Keratinocyte (primary cell): ENCODE measurements around the gene RNF169. TPM values are rescaled to one million over a fixed set of nuclear protein-coding genes. Genes with fewer than 3 reads are reported as not detected.

Source experiments
- DNase-seq: peaks from one replicate; pipeline ENCODE4 v3.0.0-alpha.2; 2011; ENCODE audit warnings: low read depth, missing footprints, low spot score
- FAIRE-seq: peaks from 2 replicates; lab custom pipeline; 2011; peaks lifted over from hg19 to GRCh38; lab: Jason Lieb, UNC
- H2AFZ ChIP-seq: 2 replicates; pipeline ENCODE4 v1.6.0; 2012; ENCODE audit warnings: low read length, control low read depth, inconsistent platforms; ENCODE audit not compliant: control insufficient read depth
- H3K27ac ChIP-seq: 2 replicates; pipeline ENCODE4 v1.5.1; 2011; ENCODE audit warnings: low read length; ENCODE audit not compliant: control insufficient read depth, insufficient read depth
- H3K27me3 ChIP-seq: 3 replicates; pipeline ENCODE4 v1.6.0; 2011; ENCODE audit warnings: low read length; ENCODE audit not compliant: control insufficient read depth, insufficient read depth; ENCODE audit errors: extremely low read depth
- H3K36me3 ChIP-seq, 2 experiments: 2 replicates in 1 of 2; 3 replicates in 1 of 2; pipeline ENCODE4 v1.5.1; 2011; ENCODE audit warnings: low read length in 2 of 2, mild to moderate bottlenecking in 1 of 2; ENCODE audit not compliant: control insufficient read depth in 2 of 2, insufficient read depth in 2 of 2; ENCODE audit errors: extremely low read depth in 1 of 2
- H3K4me1 ChIP-seq: 3 replicates; pipeline ENCODE4 v1.5.1; 2011; ENCODE audit warnings: low read length; ENCODE audit not compliant: control insufficient read depth, insufficient read depth; ENCODE audit errors: extremely low read depth
- H3K4me2 ChIP-seq: 3 replicates; pipeline ENCODE4 v1.6.0; 2011; ENCODE audit warnings: low read depth, low read length; ENCODE audit not compliant: control insufficient read depth, insufficient read depth; ENCODE audit errors: extremely low read depth
- H3K4me3 ChIP-seq, 3 experiments: fragments of 200-600 bp in 1 of 3; sonication (generic) in 1 of 3; 2 replicates in 2 of 3; 3 replicates in 1 of 3; pipeline ENCODE4 v1.5.1; 2011 to 2016; ENCODE audit warnings: low read length in 3 of 3, mild to moderate bottlenecking in 3 of 3, control low read depth in 2 of 3, inconsistent platforms in 1 of 3, low read depth in 1 of 3, mixed read lengths in 1 of 3, mixed run types in 1 of 3, moderate library complexity in 1 of 3; ENCODE audit not compliant: control insufficient read depth in 2 of 3, insufficient read depth in 2 of 3; ENCODE audit errors: extremely low read depth in 1 of 3
- H3K79me2 ChIP-seq: 2 replicates; pipeline ENCODE4 v1.6.0; 2012; ENCODE audit warnings: low read length; ENCODE audit not compliant: control insufficient read depth, insufficient read depth
- H3K9ac ChIP-seq: 3 replicates; pipeline ENCODE4 v1.6.0; 2011; ENCODE audit warnings: low read length; ENCODE audit not compliant: control insufficient read depth, insufficient read depth; ENCODE audit errors: extremely low read depth
- H3K9me1 ChIP-seq: 3 replicates; pipeline ENCODE4 v1.6.0; 2011; ENCODE audit warnings: low read length; ENCODE audit not compliant: control insufficient read depth, insufficient read depth; ENCODE audit errors: extremely low read depth
- H3K9me3 ChIP-seq: 2 replicates; pipeline ENCODE4 v1.5.1; 2012; ENCODE audit warnings: low read depth, low read length; ENCODE audit not compliant: control insufficient read depth
- H4K20me1 ChIP-seq: 3 replicates; pipeline ENCODE4 v1.6.0; 2011; ENCODE audit warnings: low read length; ENCODE audit not compliant: control insufficient read depth, insufficient read depth; ENCODE audit errors: extremely low read depth
- CTCF ChIP-seq, 3 experiments: IDR thresholded peaks in 1 of 3; conservative IDR thresholded peaks in 1 of 3; optimal IDR thresholded peaks in 1 of 3; 2 replicates in 2 of 3; 3 replicates in 1 of 3; pipeline versions ENCODE3 to v1.5.1; 2011; ENCODE audit warnings: low read length in 3 of 3, mild to moderate bottlenecking in 3 of 3, moderate library complexity in 2 of 3, control low read depth in 1 of 3, inconsistent platforms in 1 of 3; ENCODE audit not compliant: insufficient read depth in 2 of 3; ENCODE audit errors: extremely low read depth in 1 of 3
- EZH2 ChIP-seq: IDR thresholded peaks from one replicate; pipeline ENCODE4 v1.6.1; 2012; ENCODE audit warnings: inconsistent platforms, mild to moderate bottlenecking, low read length, moderate library complexity
- dilution Hi-C: fragments of 300-500 bp; cut with MboI; formaldehyde crosslinking; loops from one replicate; pipeline ENCODE4 v1.7.0; 2020; ENCODE audit warnings: low sequenced_read_pairs; ENCODE audit not compliant: extremely low pct_ligation_motif_present
- polyA plus RNA-seq, 5 experiments: library from polyadenylated mRNA; depleted of rRNA in 3 of 5; stranded (reverse) in 3 of 5; stranded (forward) in 1 of 5; unstranded in 1 of 5; fragments of >200 nt; gene quantifications; 1 replicate in 1 of 5; 2 replicates in 3 of 5; 3 replicates in 1 of 5; pipeline versions ENCODE4 v1.2.1 to v1.2.3, GENCODE V29; 2011 to 2012; ENCODE audit warnings: missing spikeins in 2 of 5, low read depth in 1 of 5, low replicate concordance in 1 of 5

The RNF169 gene
- polyA plus RNA-seq, 1 donor (not counting 4 experiments of a cell fraction or from before 2014, with no cell fraction given) = 8.9 TPM

DNA sequence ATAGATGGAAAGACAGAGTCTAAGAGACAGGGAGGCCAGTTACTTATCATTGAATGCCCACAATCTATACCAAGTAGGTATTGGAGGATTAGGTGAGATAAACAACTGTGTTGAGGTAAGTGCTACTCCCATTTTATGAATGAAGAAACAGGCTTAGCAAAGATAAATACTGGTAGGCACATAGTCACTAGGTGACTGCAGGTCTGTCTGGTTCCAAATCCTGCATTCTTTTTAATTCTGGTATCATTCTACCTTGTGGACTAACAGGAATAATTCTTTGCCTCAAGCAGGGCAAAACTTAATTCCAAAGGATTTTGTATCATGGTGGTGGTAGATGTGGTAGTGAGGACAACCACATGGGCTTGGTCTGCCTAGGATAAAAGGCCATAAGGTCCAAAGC, 28.4 kb downstream of the RNF169 start:
- no peak for FAIRE-seq
- H3K27ac ChIP-seq = no peak overlapping the region

GRCh38 chr11:74777877-74778276, 29.2 kb downstream of the RNF169 start:
- no peak overlapping the region for H3K9ac ChIP-seq
- dilution Hi-C loops = no loop called here
- H3K36me3 ChIP-seq = no peaks in the 10 kb centered on the region
- no peaks in the 10 kb centered on the region for H3K9me1 ChIP-seq
- no peak overlapping the region for H2AFZ ChIP-seq
- H3K9me3 ChIP-seq = no peaks in the 10 kb centered on the region
- no peak for DNase-seq
- FAIRE-seq = no peak
- TF ChIP-seq EZH2 (no peak), CTCF (optimal IDR thresholded peaks at IDR 0.05 in 1 of 3, IDR thresholded peaks at IDR 0.05 in 1 of 3, conservative IDR thresholded peaks at IDR 0.05 in 1 of 3; ENCODE audit: extremely low read depth in 1 of 3, insufficient read depth in 2 of 3, low read length in 3 of 3) (no peak)
- no peak overlapping the region for H3K4me2 ChIP-seq
- H4K20me1 ChIP-seq = peaks cover 2% of the 10 kb centered on the region
- no peak overlapping the region for H3K4me3 ChIP-seq
- H3K4me1 ChIP-seq = peaks cover 1% of the 10 kb centered on the region
- H3K79me2 ChIP-seq = peaks cover 76% of the 10 kb centered on the region
- H3K27me3 ChIP-seq = no peaks in the 10 kb centered on the region
- no peak overlapping the region for H3K27ac ChIP-seq

More for the DNA sequence above, 28.4 kb downstream of the RNF169 start:
- Histone ChIP-seq H3K9me3 (no peaks in the 10 kb centered on the region), H3K9ac (no peak overlapping the region), H3K4me3 (no peak overlapping the region), H3K4me1 (no peaks in the 10 kb centered on the region), H3K36me3 (no peaks in the 10 kb centered on the region), H4K20me1 (peaks cover 3% of the 10 kb centered on the region), H3K79me2 (peaks cover 80% of the 10 kb centered on the region), H3K9me1 (no peaks in the 10 kb centered on the region), H2AFZ (no peak overlapping the region), H3K4me2 (no peak overlapping the region), H3K27me3 (no peaks in the 10 kb centered on the region)
- TF ChIP-seq EZH2 = no peak
- TF ChIP-seq CTCF (optimal IDR thresholded peaks at IDR 0.05 in 1 of 3, IDR thresholded peaks at IDR 0.05 in 1 of 3, conservative IDR thresholded peaks at IDR 0.05 in 1 of 3; ENCODE audit: extremely low read depth in 1 of 3, insufficient read depth in 2 of 3, low read length in 3 of 3) = no peak
- DNase-seq = no peak
- dilution Hi-C loops = no loop called here
